NK-92 treated with Interleukin-12 subunit alpha and Interleukin-12 subunit beta, amount 100 ng/mL, for 24 hours (cell line): ENCODE results near the gene RYR3.

Source experiments
- DNase-seq: peaks from one replicate; lab custom pipeline; 2025; lab: John Stamatoyannopoulos, UW

The RYR3 gene

DNA sequence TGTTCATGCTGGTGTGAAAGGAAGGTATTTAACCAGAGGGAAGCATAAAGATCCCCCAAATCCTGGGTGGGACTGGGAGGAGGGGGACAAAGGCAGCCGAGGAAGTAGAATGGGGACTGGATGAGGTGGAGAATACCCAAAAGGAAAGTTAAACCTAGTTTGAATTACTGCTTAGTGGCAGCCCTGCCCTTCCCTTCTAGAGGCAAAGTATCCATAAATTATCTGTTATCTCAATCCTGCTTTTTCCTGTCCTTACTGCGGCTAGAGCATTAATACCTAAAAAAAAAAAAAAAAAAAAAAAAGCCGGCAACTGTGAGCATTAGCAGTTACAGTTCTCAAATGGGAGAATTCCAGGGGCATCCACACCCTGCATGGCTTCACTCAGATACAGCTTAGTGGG, 139.0 kb downstream of the RYR3 start:
- no peak for DNase-seq

GRCh38 chr15:33451385-33451784, 140.6 kb downstream of the RYR3 start:
- DNase-seq: no peak

DNA sequence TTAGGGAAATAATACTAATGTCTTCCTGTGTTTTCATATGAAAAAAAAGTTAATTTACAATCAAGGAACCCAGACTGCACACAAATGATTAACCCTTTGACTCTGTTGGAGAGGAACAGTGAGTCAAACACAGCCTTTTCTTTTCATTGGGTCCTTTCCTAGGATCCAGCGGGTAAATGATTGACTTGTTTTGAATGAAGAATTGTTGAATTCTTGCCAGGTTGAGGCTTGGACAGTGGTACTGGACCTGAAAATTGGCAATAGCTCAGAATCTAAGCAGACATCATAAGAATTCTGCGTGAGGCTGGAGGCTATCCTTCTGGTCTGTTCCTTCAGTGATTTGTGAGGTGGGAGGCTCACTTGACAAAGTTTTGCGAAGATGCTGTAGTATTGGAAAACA, 143.0 kb downstream of the RYR3 start:
- DNase-seq: no peak

- no peak for DNase-seq
Observed at GRCh38 chr15:33454346-33454745, 143.6 kb downstream of the RYR3 start.

GRCh38 chr15:33454996-33455395, 144.2 kb downstream of the RYR3 start:
- DNase-seq: no peak

GRCh38 chr15:33458421-33458820, 147.7 kb downstream of the RYR3 start:
- no peak for DNase-seq

DNA sequence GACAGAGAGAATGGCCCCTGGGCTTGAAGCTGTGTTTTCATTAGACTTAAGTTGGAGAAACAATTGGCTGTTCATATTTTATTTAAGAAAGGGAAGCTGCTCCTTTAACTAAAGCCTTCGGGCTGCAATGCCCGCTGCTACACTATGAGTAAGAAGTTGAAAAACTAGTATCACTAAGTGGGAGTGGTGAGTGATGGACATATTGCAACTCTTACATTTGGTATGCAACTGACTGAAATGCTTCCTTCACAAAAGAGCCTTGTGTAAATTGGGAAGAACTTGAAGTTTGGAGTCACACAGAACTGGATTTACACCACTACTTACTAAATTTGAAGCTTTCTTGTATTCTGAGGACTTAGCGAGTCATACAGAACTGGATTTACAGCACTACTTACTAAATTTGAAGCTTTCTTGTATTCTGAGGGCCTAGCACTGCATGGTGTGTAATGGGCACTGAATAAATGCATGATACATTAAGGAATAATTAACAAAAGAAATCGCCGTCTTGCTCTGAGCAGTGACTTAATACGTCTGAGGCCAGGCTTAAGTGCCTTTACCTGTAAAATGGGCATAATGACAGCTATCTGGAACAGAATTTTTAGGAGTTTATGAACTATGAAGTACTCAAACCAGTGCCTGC, 149.5 kb downstream of the RYR3 start:
- DNase-seq: no peak

GRCh38 chr15:33461671-33462070, 150.9 kb downstream of the RYR3 start:
- DNase-seq: no peak

DNA sequence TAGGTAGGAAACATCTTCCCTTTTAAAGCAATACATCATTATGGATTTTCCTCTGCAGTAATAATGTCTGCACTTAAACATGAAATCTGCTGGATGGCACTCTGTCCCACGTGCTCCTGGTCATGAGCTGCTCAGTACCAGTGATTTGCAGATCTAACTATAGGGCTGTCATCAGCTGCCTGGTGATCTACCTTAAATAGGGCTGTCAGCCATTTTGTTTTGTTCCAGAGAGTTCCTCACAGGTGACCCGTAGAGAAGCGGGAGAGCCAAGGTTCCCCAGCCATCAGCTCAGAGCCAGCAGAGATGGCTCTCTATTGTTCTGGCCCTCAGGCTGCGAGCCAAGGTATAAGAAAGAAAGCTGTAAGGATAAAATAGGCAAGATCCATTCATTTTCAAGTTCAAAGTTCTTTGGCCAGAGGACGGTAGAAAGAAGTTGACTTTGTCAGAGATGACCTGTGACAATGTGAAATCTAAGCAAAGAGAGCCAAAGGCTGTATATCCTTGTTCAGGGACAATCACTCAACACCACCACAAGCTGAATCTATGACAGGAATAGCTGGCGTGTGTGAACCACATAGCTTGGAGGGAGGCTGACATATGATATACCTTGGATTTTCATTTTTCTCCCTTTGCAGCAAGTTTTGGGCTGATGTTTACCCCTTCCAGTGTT, 156.5 kb downstream of the RYR3 start:
- no peak for DNase-seq

DNA sequence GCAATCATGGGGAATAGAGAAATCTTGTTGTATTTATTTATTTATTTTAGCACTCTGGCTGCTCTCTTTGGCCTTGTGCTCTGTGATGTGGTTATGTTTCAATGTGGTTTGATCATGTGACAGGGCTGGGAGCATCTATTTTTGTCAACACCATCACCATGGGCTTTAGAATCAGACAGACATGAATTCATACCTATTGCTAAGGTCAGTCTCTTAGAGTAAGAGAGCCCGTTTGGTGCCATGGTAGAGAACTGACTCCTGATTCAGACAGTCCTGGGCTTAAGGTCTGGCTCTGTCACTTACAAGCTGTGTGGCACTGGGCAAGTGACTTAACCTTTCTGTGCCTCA, 157.0 kb downstream of the RYR3 start:
- no peak for DNase-seq

DNA sequence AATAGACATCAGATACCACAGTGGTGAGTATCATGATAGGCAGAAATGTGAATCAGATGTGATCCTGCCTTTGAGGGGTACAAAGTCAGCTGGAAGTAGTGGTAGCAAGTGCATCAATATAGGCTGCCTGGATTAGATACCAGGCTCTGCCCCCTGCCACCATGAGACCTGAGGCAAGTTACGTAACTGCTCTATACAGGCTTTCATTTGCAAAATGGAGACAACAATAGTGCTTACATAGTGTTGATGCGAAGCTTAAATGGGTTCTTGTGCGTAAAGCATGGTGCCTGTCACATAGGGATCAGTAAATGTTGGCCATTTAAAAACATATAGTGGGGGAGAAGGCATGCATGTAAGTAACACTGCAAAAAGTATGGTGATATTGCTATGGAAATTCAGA, 158.0 kb downstream of the RYR3 start:
- DNase-seq: no peak

DNA sequence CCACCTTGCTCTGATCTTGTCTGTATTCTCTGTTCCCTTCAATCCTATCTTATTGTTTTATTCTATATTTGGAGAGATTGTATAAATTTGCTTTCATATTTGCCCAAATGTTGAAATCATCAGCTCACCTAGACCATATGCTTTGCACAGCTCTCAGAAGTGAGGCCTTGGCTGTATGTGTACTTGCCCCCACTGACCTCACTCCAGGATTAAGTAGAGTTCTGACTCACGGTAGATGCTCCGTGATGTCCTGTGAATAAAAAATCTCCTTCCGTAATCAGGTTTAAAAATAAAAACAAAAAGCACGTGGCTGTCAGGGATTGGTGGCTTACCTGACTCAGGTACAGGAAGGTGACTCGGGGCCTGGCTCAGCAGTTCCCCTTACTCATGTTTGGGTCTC, 162.2 kb downstream of the RYR3 start:
- DNase-seq: no peak

DNA sequence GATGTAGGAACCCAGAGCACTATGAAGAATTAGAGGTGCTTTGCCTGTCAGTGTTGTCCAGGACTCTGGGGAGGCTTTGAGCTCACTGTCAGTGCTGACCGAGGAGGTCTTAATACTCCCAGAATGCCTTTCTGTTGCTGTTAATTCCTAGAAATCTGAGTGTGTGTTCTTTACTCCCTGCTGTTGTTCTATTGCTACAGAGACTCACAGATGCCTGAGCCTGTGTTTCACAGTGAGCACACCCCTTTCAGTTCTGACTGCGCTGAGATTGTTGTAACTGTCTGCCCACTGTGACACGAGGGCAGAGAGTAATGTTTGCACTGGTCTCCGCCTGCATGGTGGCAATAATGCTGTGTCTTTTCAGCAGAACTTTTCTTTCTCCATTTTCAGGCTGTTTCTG, 162.9 kb downstream of the RYR3 start:
- DNase-seq: no peak

DNA sequence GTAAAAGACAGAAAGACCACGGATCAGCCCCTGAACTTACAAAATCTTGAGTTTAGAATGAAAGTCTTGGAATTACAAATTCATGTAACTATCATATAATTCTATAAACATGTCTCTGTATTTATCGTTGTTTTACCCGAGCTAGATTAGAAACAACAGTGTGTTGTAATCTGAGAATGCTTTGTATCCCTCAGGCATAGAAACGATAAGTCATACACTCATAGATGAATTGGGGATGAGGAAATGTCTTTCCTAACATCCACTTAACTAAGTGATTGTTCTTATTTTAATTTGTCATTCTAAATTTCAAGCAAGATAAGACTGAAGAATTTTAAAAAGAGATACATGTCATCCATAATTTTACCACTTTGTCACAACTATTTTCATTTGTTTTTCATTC, 165.3 kb downstream of the RYR3 start:
- no peak for DNase-seq

GRCh38 chr15:33476908-33477307, 166.1 kb downstream of the RYR3 start:
- DNase-seq: no peak

DNA sequence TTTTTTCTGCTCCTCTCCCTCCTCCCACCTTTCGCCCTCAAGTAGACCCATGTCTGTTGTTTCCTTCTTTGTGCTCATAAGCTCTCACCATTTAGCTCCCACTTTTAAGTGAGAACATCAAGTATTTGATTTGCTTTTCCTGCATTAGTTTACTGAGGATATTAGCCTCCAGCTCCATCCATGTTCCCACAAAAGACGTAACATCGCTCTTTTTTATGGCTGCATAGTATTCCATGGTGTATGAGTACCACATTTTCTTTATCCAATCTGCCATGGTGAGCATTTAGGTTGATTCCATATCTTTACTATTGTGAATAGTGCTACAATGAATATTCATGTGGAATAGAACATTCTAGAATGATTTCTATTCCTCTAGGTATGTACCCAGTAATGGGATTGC, 178.6 kb downstream of the RYR3 start:
- DNase-seq: no peak

GRCh38 chr15:33490703-33491102, 179.9 kb downstream of the RYR3 start:
- no peak for DNase-seq

- DNase-seq: no peak
Observed at GRCh38 chr15:33492434-33493052, 181.8 kb downstream of the RYR3 start.

- no peak for DNase-seq
Observed at GRCh38 chr15:33494306-33494705, 183.5 kb downstream of the RYR3 start.

- DNase-seq: no peak
Observed at GRCh38 chr15:33500432-33501195, 189.8 kb downstream of the RYR3 start.

- no peak for DNase-seq
Observed at GRCh38 chr15:33503681-33504080, 192.9 kb downstream of the RYR3 start.

DNA sequence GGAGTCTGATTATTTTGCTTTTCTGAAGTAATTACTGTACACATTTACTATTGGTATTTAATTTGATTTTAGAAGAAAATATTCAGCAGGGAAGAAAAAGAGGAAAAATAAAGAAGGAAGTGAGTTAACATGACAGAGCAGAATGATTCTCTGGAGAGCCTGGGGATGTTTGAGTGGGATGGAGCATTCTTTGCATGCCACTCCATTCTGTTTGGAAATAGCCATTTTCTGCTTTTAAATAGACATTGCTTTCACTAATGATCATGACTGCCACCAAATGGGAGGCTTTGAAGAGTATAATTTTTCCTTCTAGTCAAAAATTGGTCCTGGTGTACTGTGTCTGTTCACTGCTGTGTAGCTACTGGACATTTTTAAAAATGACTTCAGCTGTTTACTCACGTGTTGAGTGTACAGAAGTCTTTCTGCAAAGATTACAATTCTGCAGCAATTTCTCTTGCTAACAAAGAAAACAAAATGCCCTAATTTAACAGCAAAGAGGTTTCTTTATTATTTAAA, 196.1 kb downstream of the RYR3 start:
- no peak for DNase-seq

DNA sequence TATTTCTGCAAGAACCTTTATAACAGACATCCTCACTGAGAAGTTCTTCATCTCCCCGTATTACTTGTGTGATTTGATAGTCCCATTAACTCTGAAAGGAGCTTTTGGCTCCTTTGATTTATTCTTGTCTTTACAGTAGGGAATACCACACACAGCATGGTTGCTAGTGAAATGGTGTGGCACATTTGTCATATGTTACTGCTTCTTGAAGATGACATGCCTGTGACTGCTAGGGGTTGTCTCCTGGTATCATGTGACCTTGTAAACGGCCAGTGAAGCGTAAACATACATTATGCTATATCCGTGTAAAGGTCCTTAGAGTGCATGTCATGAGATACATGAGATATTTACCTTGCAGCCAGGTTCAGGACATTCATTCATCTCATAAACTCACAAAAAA, 197.9 kb downstream of the RYR3 start:
- no peak for DNase-seq
